ENCODE measurements around the gene RAB24. TPM values are rescaled to one million over a fixed set of nuclear protein-coding genes. Genes with fewer than 3 reads are reported as not detected.

Gene RAB24
- total and polyA plus RNA-seq, 5 experiments from 2014 or later = 20.8 to 26.9 (median 23.3) TPM

DNA sequence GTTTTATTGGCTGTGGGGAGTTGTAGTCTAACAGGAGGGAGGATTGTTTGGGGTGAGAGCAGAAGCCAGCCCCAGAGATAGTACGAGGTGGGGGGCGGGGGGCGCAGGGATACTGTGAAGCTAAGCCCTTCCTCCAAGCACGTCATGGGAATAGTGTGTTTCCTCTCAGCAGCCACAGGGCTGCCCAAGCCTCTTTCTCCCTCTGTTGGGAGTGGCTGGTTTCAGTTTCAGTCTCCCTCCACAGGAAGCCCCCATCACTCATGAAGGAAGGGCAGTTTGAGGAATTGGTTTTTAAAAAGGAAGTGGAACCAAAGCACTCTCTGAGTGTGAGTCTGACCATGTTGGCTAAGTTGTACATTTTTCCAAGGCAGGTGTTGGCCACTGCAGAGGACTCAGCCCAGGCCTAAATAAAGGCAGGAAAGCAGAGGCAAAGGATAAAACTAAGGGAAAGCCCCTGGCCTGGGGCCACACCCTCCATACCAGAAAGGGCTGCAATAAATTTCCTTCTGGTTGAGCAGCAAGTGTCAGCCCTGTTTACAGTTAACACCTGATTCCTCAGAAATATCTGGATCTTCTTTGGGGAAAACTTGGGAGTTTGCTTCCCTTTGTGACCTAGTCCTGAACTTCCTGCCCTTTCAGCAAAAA is 3.2 kb downstream of the RAB24 start:
- H3K9me3 Mint-ChIP-seq = no peaks in the 10 kb centered on the region
- H3K4me1 Mint-ChIP-seq = peaks cover 47 to 89% (median 81%) of the 10 kb centered on the region in 4 donors
- ATAC-seq (peak; percentile 43 to 67), DNase-seq (peak; percentile 42 to 76 (median 60))
- H3K27ac Mint-ChIP-seq = peak overlapping the region; percentile 78 to 99 (median 96)
- H3K27me3 Mint-ChIP-seq = no peaks in the 10 kb centered on the region
- H3K36me3 Mint-ChIP-seq = peaks cover 0 to 17% (median 0%) of the 10 kb centered on the region in 3 donors
- POLR2A ChIA-PET = interaction anchor here (0.5 to 4.0 kb wide), 2 partner anchors 12 to 93 kb away, joined by 5 to 14 read pairs; partner anchors contain the start of gene MXD3
- peak overlapping the region; percentile 33 to 96 (median 78) for H3K4me3 Mint-ChIP-seq

DNA sequence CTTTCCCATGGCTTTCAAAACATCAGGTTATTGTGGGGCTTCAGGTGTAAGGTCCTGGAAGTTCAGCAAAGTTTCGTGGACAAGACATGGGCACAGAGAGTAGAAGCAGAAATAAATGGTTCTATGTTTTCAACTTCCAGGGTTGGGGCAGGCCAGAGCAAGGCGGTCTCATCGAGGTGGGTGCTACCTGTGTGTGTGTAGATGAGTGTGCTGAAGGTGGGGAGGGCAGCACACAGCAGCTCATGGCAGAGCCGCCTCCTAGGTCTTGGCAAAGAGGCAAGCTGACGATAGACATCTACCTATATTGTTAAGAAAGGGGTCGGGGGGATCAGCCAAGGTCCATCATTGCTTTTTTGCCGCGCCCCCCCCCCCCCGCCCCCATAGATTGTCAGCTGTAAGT is 3.8 kb downstream of the RAB24 start:
- H3K4me1 Mint-ChIP-seq = peaks cover 44 to 87% (median 77%) of the 10 kb centered on the region in 4 donors
- H3K36me3 Mint-ChIP-seq = peaks cover 0 to 15% (median 4%) of the 10 kb centered on the region in 3 donors
- H3K4me3 Mint-ChIP-seq = peak overlapping the region in 7 of 10 donors; percentile 11 to 89 (median 53)
- no peaks in the 10 kb centered on the region for H3K27me3 Mint-ChIP-seq
- H3K27ac Mint-ChIP-seq = peak overlapping the region; percentile 78 to 97 (median 90)
- H3K9me3 Mint-ChIP-seq = no peaks in the 10 kb centered on the region
- POLR2A ChIA-PET = no interaction called here
- ATAC-seq (no peak), DNase-seq (no peak)

DNA sequence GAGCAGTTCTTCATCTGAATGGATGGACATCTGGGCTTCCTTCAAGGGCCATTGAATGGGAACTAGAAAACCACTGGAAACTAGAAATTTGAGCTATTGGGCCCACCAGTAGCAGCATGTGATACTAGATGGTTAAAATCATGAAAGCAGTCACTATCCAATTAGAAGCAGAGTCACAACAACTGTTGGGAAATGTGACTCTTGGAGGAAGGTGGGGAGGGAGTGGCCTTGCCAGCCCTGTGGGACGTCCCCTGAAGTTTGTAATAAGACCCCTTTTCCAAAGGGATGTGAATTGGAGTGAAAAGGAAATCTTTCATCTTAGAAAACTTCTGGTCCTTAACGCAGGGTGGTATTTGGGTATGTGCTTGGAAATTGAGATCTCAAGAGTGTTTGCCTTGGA is 5.6 kb downstream of the RAB24 start:
- peak overlapping the region in 6 of 10 donors; percentile 9 to 91 (median 82) for H3K27ac Mint-ChIP-seq
- H3K4me3 Mint-ChIP-seq = no peak overlapping the region
- peaks cover 0 to 31% (median 11%) of the 10 kb centered on the region in 3 donors for H3K36me3 Mint-ChIP-seq
- POLR2A ChIA-PET = interaction anchor here (1.5 kb wide), 1 partner anchor 12 kb away, joined by 7 read pairs; no protein-coding TSS in a partner anchor
- no peaks in the 10 kb centered on the region for H3K9me3 Mint-ChIP-seq
- ATAC-seq (no peak), DNase-seq (no peak)
- H3K4me1 Mint-ChIP-seq = peaks cover 36 to 78% (median 64%) of the 10 kb centered on the region in 4 donors
- H3K27me3 Mint-ChIP-seq = no peaks in the 10 kb centered on the region

DNA sequence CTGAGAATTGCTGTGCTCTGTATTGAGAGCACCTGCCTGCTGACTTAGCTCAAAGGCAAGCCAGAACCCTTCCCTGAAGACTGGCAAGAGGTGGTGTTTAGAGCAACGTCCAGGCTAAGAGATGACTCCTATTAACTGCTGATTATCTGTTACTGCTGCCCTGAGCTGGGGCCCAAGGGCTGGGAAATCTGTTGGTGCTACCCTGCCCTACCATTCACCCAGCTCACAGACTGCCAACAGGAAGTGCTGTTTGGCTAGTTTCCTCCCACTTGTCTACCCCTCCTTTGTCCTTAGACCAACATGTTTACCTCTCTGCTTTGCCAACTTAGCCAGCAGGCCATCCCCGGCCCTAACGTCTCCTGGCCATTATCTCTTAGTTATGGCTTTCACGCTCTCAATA is 6.9 kb downstream of the RAB24 start:
- H3K9me3 Mint-ChIP-seq = no peaks in the 10 kb centered on the region
- peaks cover 0 to 44% (median 16%) of the 10 kb centered on the region in 3 donors for H3K36me3 Mint-ChIP-seq
- H3K27ac Mint-ChIP-seq = peak overlapping the region; percentile 55 to 90 (median 86)
- ATAC-seq = peak in 1 of 2 donors; percentile 31
- DNase-seq = no peak
- peaks cover 33 to 65% (median 51%) of the 10 kb centered on the region in 4 donors for H3K4me1 Mint-ChIP-seq
- H3K27me3 Mint-ChIP-seq = no peaks in the 10 kb centered on the region
- H3K4me3 Mint-ChIP-seq = peak overlapping the region; percentile 12 to 75 (median 56)
- POLR2A ChIA-PET = interaction anchor here (1.1 to 1.2 kb wide), 2 partner anchors 8 to 163 kb away, joined by 3 read pairs; partner anchors contain the start of gene NSD1

DNA sequence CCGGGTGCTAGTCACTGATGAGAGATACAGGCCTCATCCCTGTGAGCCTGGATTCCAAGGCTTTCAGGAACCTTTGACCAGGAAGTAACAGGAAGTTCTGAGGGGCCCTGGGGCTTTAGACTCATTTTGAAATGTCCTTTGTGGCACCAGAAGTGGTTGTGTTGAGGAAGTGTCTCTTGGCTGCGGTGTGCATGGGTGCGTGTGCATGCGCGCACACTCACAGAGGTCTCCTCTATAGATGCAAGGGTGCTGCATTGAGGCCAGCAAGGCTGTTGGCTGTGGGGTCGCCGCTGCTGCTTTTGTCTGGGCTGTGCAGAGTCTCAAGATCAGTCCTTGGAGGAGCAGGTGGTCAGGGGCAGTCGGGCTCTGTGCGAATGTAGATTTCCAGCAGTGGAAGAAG is 7.6 kb downstream of the RAB24 start:
- Mint-ChIP-seq H3K4me3 (peak overlapping the region in 9 of 10 donors; percentile 17 to 75 (median 52)), H3K36me3 (peaks cover 0 to 48% (median 17%) of the 10 kb centered on the region in 3 donors), H3K27me3 (no peaks in the 10 kb centered on the region), H3K27ac (peak overlapping the region in 9 of 10 donors; percentile 74 to 90 (median 86)), H3K9me3 (no peaks in the 10 kb centered on the region), H3K4me1 (peaks cover 30 to 61% (median 44%) of the 10 kb centered on the region in 4 donors)
- ATAC-seq (no peak), DNase-seq (no peak)
- POLR2A ChIA-PET = interaction anchor here (1.1 to 1.2 kb wide), 2 partner anchors 9 to 162 kb away, joined by 3 read pairs; partner anchors contain the start of gene NSD1

DNA sequence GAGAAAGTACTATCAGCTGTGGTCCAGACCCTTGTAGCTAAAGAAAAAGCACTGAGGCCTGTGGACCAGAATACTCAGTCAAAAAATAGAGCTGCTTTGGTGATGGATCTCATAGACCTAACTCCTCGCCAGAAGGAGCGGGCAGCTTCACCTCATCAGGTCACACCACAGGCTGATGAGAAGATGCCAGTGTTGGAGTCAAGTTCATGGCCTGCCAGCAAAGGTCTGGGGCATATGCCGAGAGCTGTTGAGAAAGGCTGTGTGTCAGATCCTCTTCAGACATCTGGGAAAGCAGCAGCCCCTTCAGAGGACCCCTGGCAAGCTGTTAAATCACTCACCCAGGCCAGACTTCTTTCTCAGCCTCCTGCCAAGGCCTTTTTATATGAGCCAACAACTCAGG is 8.9 kb downstream of the RAB24 start:
- H3K36me3 Mint-ChIP-seq = peaks cover 0 to 61% (median 20%) of the 10 kb centered on the region in 3 donors
- ATAC-seq = no peak
- H3K4me3 Mint-ChIP-seq = no peak overlapping the region
- H3K27me3 Mint-ChIP-seq = no peaks in the 10 kb centered on the region
- H3K4me1 Mint-ChIP-seq = peaks cover 22 to 52% (median 32%) of the 10 kb centered on the region in 4 donors
- POLR2A ChIA-PET = interaction anchor here (0.7 kb wide), 1 partner anchor 19 kb away, joined by 3 read pairs; no protein-coding TSS in a partner anchor
- DNase-seq = no peak
- H3K9me3 Mint-ChIP-seq = no peaks in the 10 kb centered on the region
- peak overlapping the region in 4 of 10 donors; percentile 52 to 86 (median 76) for H3K27ac Mint-ChIP-seq

DNA sequence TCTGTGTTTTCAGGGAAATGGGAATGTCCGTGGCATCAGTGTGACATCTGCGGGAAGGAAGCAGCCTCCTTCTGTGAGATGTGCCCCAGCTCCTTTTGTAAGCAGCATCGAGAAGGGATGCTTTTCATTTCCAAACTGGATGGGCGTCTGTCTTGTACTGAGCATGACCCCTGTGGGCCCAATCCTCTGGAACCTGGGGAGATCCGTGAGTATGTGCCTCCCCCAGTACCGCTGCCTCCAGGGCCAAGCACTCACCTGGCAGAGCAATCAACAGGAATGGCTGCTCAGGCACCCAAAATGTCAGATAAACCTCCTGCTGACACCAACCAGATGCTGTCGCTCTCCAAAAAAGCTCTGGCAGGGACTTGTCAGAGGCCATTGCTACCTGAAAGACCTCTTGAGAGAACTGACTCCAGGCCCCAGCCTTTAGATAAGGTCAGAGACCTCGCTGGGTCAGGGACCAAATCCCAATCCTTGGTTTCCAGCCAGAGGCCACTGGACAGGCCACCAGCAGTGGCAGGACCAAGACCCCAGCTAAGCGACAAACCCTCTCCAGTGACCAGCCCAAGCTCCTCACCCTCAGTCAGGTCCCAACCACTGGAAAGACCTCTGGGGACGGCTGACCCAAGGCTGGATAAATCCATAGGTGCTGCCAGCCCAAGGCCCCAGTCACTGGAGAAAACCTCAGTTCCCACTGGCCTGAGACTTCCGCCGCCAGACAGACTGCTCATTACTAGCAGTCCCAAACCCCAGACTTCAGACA is 9.5 kb downstream of the RAB24 start:
- DNase-seq (no peak), ATAC-seq (no peak)
- POLR2A ChIA-PET = no interaction called here
- H3K27ac Mint-ChIP-seq = peak overlapping the region in 3 of 10 donors; percentile 17 to 77 (median 52)
- peaks cover 21 to 45% (median 26%) of the 10 kb centered on the region in 4 donors for H3K4me1 Mint-ChIP-seq
- H3K9me3 Mint-ChIP-seq = no peaks in the 10 kb centered on the region
- H3K4me3 Mint-ChIP-seq = no peak overlapping the region
- H3K36me3 Mint-ChIP-seq = peaks cover 0 to 68% (median 20%) of the 10 kb centered on the region in 3 donors
- H3K27me3 Mint-ChIP-seq = no peaks in the 10 kb centered on the region

DNA sequence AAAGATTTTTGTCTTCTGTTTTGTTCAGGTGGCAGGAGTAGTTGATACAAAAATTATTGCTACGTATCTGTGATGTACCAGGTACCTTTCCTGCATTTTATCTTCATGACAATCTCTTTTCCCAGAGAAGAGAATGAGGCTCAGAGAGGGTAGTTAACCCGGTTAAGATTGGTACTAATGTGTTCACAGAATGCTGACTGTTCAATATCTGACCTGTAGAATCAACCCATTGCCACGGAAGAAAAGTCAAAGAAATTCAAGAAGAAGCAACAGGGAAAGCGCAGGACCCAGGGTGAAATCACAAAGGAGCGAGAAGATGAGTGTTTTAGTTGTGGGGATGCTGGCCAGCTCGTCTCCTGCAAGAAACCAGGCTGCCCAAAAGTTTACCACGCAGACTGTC is 11.8 kb downstream of the RAB24 start:
- H3K27ac Mint-ChIP-seq = peak overlapping the region in 2 of 10 donors; percentile 37 to 77
- H3K4me3 Mint-ChIP-seq = no peak overlapping the region

DNA sequence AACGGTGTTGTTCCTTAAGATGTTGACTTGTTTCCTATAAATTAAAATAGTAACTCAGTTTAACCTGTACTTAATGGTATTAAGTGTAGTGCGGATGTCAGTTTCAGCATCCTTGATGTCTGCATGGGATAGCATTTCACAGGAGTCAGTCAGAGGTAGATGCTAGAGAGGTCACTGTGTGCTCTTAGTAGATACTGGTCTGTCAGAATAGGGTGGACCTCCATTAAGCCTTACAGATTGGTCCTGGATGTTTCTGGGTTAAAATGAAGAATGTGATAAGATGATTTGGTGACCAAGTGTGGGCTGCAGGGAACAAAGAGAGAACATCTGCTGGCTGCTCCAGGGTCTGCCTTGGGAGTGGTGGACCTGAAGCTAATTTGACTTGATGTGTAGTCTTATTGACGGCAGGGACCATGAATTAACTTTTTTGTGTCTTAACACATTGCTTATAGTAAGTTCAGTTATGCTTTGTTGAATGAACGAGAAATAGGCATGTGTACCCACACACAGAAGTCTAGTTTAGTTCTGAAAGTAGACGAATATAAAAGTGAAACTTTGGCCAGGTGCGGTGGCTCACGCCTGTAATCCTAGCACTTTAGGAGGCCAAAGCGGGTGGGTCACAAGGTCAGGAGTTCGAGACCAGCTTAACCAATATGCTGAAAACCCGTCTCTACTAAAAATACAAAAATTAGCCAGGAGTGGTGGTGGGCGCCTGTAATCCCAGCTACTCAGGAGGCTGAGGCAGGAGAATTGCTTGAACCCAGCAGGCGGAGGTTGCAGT is 12.5 kb downstream of the RAB24 start:
- H3K9me3 Mint-ChIP-seq = no peaks in the 10 kb centered on the region
- no peak for DNase-seq
- POLR2A ChIA-PET = no interaction called here
- H3K27me3 Mint-ChIP-seq = no peaks in the 10 kb centered on the region
- no peak for ATAC-seq
- H3K4me1 Mint-ChIP-seq = peaks cover 9 to 16% (median 13%) of the 10 kb centered on the region in 4 donors
- peak overlapping the region in 2 of 10 donors; percentile 35 to 59 for H3K27ac Mint-ChIP-seq
- no peak overlapping the region for H3K4me3 Mint-ChIP-seq
- H3K36me3 Mint-ChIP-seq = peaks cover 0 to 93% (median 25%) of the 10 kb centered on the region in 3 donors

More for the DNA sequence above, 11.8 kb downstream of the RAB24 start:
- Mint-ChIP-seq H3K36me3 (peaks cover 0 to 86% (median 23%) of the 10 kb centered on the region in 3 donors), H3K4me1 (peaks cover 15 to 24% (median 20%) of the 10 kb centered on the region in 4 donors), H3K27me3 (no peaks in the 10 kb centered on the region), H3K9me3 (no peaks in the 10 kb centered on the region)
- DNase-seq = no peak
- ATAC-seq = no peak
- POLR2A ChIA-PET = no interaction called here

DNA sequence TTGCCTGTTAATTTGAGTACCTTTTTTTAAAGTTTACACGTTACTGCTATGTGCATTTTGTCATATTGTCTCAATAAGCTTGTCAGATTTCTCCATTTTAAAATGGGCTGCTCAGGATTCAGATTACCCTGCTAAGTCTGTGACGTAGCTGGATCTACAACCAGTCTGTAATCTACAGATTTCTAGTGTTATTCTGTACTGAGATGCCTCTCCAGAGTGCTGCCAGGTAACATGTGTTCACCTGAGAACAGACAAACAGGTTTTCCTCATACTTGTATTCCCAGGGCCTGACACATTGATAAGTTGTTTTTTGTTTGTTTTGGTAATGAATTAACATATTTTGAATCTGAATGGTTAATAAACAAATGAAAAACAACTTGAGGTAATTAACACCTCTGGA is 15.3 kb downstream of the RAB24 start:
- peaks cover 0 to 6% (median 4%) of the 10 kb centered on the region in 4 donors for H3K4me1 Mint-ChIP-seq
- no peak overlapping the region for H3K27ac Mint-ChIP-seq
- DNase-seq (no peak), ATAC-seq (no peak)
- no peaks in the 10 kb centered on the region for H3K9me3 Mint-ChIP-seq
- H3K36me3 Mint-ChIP-seq = peaks cover 0 to 92% (median 22%) of the 10 kb centered on the region in 3 donors
- H3K4me3 Mint-ChIP-seq = no peak overlapping the region
- H3K27me3 Mint-ChIP-seq = no peaks in the 10 kb centered on the region
- POLR2A ChIA-PET = no interaction called here

DNA sequence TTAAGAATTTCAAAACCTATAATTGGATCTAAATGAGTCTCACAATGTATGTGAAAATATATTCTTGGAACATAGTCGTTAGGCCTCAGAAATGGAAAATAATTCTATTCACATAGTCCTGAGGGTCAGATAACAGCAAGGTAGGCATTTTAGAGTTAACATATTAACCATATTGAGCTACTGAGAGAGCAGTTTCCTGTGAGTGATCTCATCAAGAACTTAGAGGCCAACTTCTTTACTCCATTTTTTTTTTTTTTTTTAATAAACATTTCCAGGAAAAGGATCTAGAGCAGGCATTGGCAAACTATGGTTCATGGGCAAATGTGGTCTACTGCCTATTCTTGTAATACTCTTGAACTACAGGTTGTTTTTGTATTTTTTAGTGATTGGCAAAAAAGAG is 26.6 kb downstream of the RAB24 start:
- ATAC-seq (no peak), DNase-seq (no peak)
- peaks cover 0 to 90% (median 20%) of the 10 kb centered on the region in 3 donors for H3K36me3 Mint-ChIP-seq
- H3K27me3 Mint-ChIP-seq = no peaks in the 10 kb centered on the region
- H3K4me3 Mint-ChIP-seq = no peak overlapping the region
- H3K9me3 Mint-ChIP-seq = no peaks in the 10 kb centered on the region
- peak overlapping the region in 1 of 10 donors; percentile 87 for H3K27ac Mint-ChIP-seq
- POLR2A ChIA-PET = interaction anchor here (1.0 kb wide), 1 partner anchor 163 kb away, joined by 3 read pairs; no protein-coding TSS in a partner anchor
- H3K4me1 Mint-ChIP-seq = peaks cover 0 to 1% (median 0%) of the 10 kb centered on the region in 4 donors

DNA sequence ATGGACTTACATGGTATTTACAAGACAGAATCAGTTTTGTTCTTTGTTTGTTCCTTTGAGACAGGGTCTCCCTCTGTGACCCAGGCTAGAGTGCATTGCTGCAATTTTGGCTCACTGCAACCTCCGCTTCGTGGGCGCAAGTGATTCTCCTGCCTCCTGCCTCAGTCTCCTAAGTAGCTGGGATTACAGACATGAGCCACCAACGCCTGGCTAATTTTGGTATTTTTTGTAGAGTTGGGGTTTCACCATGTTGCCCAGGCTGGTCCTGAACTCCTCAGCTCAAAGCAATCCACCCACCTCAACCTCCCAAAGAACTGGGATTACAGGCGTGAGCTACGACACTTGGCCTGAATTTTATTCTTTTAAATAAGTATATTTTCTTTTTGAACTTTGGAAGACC is 27.6 kb downstream of the RAB24 start:
- H3K9me3 Mint-ChIP-seq = no peaks in the 10 kb centered on the region
- peaks cover 0 to 1% (median 0%) of the 10 kb centered on the region in 4 donors for H3K4me1 Mint-ChIP-seq
- POLR2A ChIA-PET = no interaction called here
- peaks cover 0 to 89% (median 18%) of the 10 kb centered on the region in 3 donors for H3K36me3 Mint-ChIP-seq
- no peaks in the 10 kb centered on the region for H3K27me3 Mint-ChIP-seq
- no peak overlapping the region for H3K27ac Mint-ChIP-seq
- DNase-seq = no peak
- no peak for ATAC-seq
- H3K4me3 Mint-ChIP-seq = no peak overlapping the region
